SK-N-SH treated with all-trans-retinoic acid at 6 μM for 48 hours (cell line): ENCODE data around the gene OR3A2.

ENCODE experiments used
- ARNTL ChIP-seq: fragments of 450-650 bp; formaldehyde crosslinking; IDR thresholded peaks from 2 replicates; pipeline ENCODE4 v1.5.0; 2020; ENCODE audit warnings: low read depth, mild to moderate bottlenecking, moderate library complexity, borderline replicate concordance
- BACH2 ChIP-seq: fragments of 250-450 bp; sonication (Bioruptor Pico); IDR thresholded peaks from 2 replicates; pipeline ENCODE4 v1.9.0; 2021; ENCODE audit warnings: mild to moderate bottlenecking, borderline replicate concordance
- ESRRG ChIP-seq: fragments of 250-450 bp; sonication (Bioruptor Pico); IDR thresholded peaks from 2 replicates; pipeline ENCODE4 v1.6.1; 2021; ENCODE audit warnings: mild to moderate bottlenecking
- GLIS3 ChIP-seq: fragments of 250-450 bp; sonication (Bioruptor Pico); IDR thresholded peaks from 2 replicates; pipeline ENCODE4 v1.5.0; 2020; ENCODE audit warnings: mild to moderate bottlenecking, moderate library complexity
- ISL1 ChIP-seq: fragments of 250-450 bp; sonication (Bioruptor Pico); IDR thresholded peaks from 2 replicates; pipeline ENCODE4 v2.1.2; 2022; ENCODE audit warnings: mild to moderate bottlenecking, moderate library complexity
- OSR1 ChIP-seq: fragments of 250-450 bp; sonication (Bioruptor Pico); IDR thresholded peaks from 2 replicates; pipeline ENCODE4 v1.8.0; 2022; ENCODE audit warnings: moderate library complexity, mild to moderate bottlenecking, inconsistent platforms
- PATZ1 ChIP-seq: fragments of 250-450 bp; sonication (Bioruptor Pico); IDR thresholded peaks from 2 replicates; pipeline ENCODE4 v1.8.0; 2020; ENCODE audit warnings: mild to moderate bottlenecking, moderate library complexity, borderline replicate concordance
- RARB ChIP-seq: fragments of 250-450 bp; sonication (Bioruptor Pico); IDR thresholded peaks from 2 replicates; pipeline ENCODE4 v1.8.0; 2021; ENCODE audit warnings: mild to moderate bottlenecking, moderate library complexity
- TCF4 ChIP-seq: fragments of 250-450 bp; sonication (Bioruptor Pico); IDR thresholded peaks from 2 replicates; pipeline ENCODE4 v1.8.0; 2021; ENCODE audit warnings: mild to moderate bottlenecking, moderate library complexity, borderline replicate concordance
- ZFP3 ChIP-seq: fragments of 250-450 bp; sonication (Bioruptor Pico); IDR thresholded peaks from 2 replicates; pipeline ENCODE4 v1.5.0; 2020; ENCODE audit warnings: mild to moderate bottlenecking, moderate library complexity
- ZFP30 ChIP-seq: fragments of 450-650 bp; formaldehyde crosslinking; IDR thresholded peaks from 2 replicates; pipeline ENCODE4 v1.5.0; 2022; ENCODE audit warnings: mild to moderate bottlenecking, moderate library complexity
- ZNF565 ChIP-seq: fragments of 450-650 bp; formaldehyde crosslinking; conservative IDR thresholded peaks from 2 replicates; pipeline ENCODE4 v1.5.0; 2020; ENCODE audit warnings: low read depth, mild to moderate bottlenecking, moderate library complexity
- ZNF70 ChIP-seq: fragments of 450-650 bp; formaldehyde crosslinking; IDR thresholded peaks from 2 replicates; pipeline ENCODE4 v1.5.0; 2020; ENCODE audit warnings: mild to moderate bottlenecking, moderate library complexity
- TF ChIP-seq, protein P1 (sequence below): fragments of 250-450 bp; sonication (Bioruptor Pico); IDR thresholded peaks from 2 replicates; pipeline ENCODE4 v1.5.1; 2020; ENCODE audit warnings: low read depth, mild to moderate bottlenecking, moderate library complexity

- TF ChIP-seq RARB (CRISPR knock-in tag), result no peak
- no peak for TF ChIP-seq ZFP30 (CRISPR knock-in tag)
- no peak for TF ChIP-seq BACH2 (CRISPR knock-in tag)
- no peak for TF ChIP-seq ISL1
- TF ChIP-seq OSR1 (CRISPR knock-in tag), result no peak
- TF ChIP-seq ZFP3 (CRISPR knock-in tag), result no peak
- no peak for TF ChIP-seq TCF4 (CRISPR knock-in tag)
- no peak for TF ChIP-seq ZNF565 (CRISPR knock-in tag)
- no peak for TF ChIP-seq PATZ1 (CRISPR knock-in tag)
- no peak for TF ChIP-seq ESRRG (CRISPR knock-in tag)
- TF ChIP-seq ARNTL, result no peak
- TF ChIP-seq GLIS3, result no peak
- TF ChIP-seq ZNF70 (CRISPR knock-in tag), result no peak
- TF ChIP-seq, protein P1, sequence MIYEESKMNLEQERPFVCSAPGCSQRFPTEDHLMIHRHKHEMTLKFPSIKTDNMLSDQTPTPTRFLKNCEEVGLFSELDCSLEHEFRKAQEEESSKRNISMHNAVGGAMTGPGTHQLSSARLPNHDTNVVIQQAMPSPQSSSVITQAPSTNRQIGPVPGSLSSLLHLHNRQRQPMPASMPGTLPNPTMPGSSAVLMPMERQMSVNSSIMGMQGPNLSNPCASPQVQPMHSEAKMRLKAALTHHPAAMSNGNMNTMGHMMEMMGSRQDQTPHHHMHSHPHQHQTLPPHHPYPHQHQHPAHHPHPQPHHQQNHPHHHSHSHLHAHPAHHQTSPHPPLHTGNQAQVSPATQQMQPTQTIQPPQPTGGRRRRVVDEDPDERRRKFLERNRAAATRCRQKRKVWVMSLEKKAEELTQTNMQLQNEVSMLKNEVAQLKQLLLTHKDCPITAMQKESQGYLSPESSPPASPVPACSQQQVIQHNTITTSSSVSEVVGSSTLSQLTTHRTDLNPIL (CRISPR knock-in tag), result no peak
These were observed 129.5 kb downstream of the OR3A2 start for GRCh38 chr17:3256575-3256974.
